ENCODE results near the gene ESYT1. TPM values are rescaled to one million over a fixed set of nuclear protein-coding genes. Genes with fewer than 3 reads are reported as not detected.

Gene ESYT1
- total and polyA plus RNA-seq, 4 donors, result 41.0 to 93.5 (median 58.8) TPM

DNA sequence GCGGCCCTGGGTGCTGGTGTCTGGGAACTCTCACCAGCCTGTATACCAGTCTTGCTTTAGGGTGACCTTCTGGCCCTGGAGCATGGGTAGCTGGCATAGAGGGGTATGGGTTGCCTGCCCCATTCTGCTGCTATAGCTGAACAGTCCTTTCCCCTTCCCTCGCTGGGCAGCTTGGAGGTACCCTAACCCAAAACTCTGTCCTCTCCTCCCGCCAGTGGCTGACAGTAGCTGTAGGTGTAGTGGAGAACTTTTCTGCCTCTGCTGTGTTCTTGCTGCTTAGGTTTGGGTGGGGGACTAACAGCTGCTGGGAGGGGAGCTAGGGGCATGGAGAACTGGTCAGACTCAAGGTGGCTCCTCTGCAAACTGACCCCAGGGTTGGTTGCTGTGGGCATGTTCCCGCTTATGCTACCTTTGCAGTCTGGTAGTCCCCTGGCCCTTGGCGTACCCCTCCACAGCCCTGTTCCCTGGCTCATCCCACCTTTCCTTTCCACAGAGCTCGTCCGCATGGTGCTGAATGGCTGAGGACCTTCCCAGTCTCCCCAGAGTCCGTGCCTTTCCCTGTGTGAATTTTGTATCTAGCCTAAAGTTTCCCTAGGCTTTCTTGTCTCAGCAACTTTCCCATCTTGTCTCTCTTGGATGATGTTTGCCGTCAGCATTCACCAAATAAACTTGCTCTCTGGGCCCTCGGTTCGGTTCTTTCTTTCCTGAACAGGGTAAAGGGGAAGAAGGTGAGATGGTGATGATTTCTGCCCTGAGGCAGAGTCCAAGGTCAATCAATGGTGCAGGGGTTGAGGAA is 33.0 kb downstream of the ESYT1 start:
- H3K9me3 ChIP-seq (ENCODE audit: control insufficient read depth in 4 of 4, low read length in 3 of 4), result no peaks in the 10 kb centered on the region
- H3K36me3 ChIP-seq (ENCODE audit: control insufficient read depth in 4 of 4, insufficient read depth in 3 of 4, low read depth in 1 of 4, low read length in 3 of 4), result peaks cover 23 to 56% (median 50%) of the 10 kb centered on the region in 4 donors
- H3K9ac ChIP-seq (ENCODE audit: low read depth in 1 of 2, low read length in 2 of 2), result peak overlapping the region; percentile 10 to 37
- 73% methylated on average over 11 of the region's 11 CpGs for WGBS
- no peaks in the 10 kb centered on the region for H3K27me3 ChIP-seq (ENCODE audit: control insufficient read depth in 4 of 4, insufficient read depth in 4 of 4, low read length in 3 of 4)
- no peak overlapping the region for H3K4me3 ChIP-seq (ENCODE audit: low read depth in 1 of 3, low read length in 3 of 3)
- H3K4me1 ChIP-seq (ENCODE audit: control insufficient read depth in 4 of 4, insufficient read depth in 4 of 4, low read length in 3 of 4), result peaks cover 0 to 36% (median 30%) of the 10 kb centered on the region in 4 donors
- TF ChIP-seq HNF4A (conservative IDR thresholded peaks at IDR 0.05) (peak; percentile 38 to 49), FOXA2 (IDR thresholded peaks at IDR 0.05) (no peak)
- DNase-seq (ENCODE audit: low spot score), result no peak
- H3K27ac ChIP-seq (ENCODE audit: low read depth in 1 of 2, low read length in 2 of 2), result peak overlapping the region; percentile 90 to 98

DNA sequence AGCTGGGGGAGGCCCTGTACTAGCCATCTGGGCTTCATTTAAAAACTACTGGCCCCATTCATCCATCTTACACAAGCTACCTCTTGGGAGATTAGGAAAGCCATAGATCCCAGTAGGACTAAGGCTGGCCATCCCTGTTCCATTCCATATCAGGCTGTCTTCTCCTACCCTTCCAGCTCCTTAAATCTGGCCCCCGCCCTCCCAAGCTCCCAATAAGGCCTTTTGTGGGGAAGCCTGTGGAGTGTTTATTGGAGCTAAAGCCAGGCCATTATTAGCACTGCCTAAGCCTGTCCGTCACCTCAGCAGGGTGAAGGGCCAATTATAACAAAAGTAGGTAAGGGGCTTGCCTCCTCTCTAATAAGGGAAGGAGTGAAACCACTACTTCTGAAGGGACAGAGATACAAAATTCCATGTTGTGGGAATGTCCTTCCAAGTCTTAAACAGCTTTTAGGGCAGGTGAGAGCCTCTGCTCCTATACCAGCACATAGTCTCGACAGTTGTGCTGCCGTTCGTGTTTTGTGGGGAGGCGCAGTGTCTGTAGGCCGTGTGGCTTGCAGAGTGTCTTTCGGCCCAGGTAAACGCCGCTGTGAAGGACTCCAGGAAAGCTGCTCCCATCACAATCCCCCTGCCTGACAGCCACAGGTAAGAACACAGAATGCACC is 33.8 kb downstream of the ESYT1 start:
- no peak overlapping the region for H3K4me3 ChIP-seq (ENCODE audit: low read depth in 1 of 3, low read length in 3 of 3)
- DNase-seq (ENCODE audit: low spot score), result no peak
- 84% methylated on average over 10 of the region's 10 CpGs for WGBS

More for the DNA sequence above, 33.8 kb downstream of the ESYT1 start:
- TF ChIP-seq RXRA (IDR thresholded peaks at IDR 0.05), result no peak
- no peak for TF ChIP-seq FOXA1 (IDR thresholded peaks at IDR 0.05)
- TF ChIP-seq HNF4A (conservative IDR thresholded peaks at IDR 0.05), result no peak
- no peak for TF ChIP-seq JUND (IDR thresholded peaks at IDR 0.05)
- TF ChIP-seq, protein P1, sequence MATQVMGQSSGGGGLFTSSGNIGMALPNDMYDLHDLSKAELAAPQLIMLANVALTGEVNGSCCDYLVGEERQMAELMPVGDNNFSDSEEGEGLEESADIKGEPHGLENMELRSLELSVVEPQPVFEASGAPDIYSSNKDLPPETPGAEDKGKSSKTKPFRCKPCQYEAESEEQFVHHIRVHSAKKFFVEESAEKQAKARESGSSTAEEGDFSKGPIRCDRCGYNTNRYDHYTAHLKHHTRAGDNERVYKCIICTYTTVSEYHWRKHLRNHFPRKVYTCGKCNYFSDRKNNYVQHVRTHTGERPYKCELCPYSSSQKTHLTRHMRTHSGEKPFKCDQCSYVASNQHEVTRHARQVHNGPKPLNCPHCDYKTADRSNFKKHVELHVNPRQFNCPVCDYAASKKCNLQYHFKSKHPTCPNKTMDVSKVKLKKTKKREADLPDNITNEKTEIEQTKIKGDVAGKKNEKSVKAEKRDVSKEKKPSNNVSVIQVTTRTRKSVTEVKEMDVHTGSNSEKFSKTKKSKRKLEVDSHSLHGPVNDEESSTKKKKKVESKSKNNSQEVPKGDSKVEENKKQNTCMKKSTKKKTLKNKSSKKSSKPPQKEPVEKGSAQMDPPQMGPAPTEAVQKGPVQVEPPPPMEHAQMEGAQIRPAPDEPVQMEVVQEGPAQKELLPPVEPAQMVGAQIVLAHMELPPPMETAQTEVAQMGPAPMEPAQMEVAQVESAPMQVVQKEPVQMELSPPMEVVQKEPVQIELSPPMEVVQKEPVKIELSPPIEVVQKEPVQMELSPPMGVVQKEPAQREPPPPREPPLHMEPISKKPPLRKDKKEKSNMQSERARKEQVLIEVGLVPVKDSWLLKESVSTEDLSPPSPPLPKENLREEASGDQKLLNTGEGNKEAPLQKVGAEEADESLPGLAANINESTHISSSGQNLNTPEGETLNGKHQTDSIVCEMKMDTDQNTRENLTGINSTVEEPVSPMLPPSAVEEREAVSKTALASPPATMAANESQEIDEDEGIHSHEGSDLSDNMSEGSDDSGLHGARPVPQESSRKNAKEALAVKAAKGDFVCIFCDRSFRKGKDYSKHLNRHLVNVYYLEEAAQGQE (IDR thresholded peaks at IDR 0.05), result no peak
- TF ChIP-seq NR2F2 (IDR thresholded peaks at IDR 0.05), result no peak
- TF ChIP-seq YY1 (IDR thresholded peaks at IDR 0.05), result no peak
- no peak for TF ChIP-seq GABPA (IDR thresholded peaks at IDR 0.05 in 1 of 2, conservative IDR thresholded peaks at IDR 0.05 in 1 of 2)
- TF ChIP-seq FOXA2 (IDR thresholded peaks at IDR 0.05), result no peak
- TF ChIP-seq EGR1 (IDR thresholded peaks at IDR 0.05; ENCODE audit: low read depth in 2 of 2), result no peak
- TF ChIP-seq HNF4G (IDR thresholded peaks at IDR 0.05), result no peak
- TF ChIP-seq, protein P2, sequence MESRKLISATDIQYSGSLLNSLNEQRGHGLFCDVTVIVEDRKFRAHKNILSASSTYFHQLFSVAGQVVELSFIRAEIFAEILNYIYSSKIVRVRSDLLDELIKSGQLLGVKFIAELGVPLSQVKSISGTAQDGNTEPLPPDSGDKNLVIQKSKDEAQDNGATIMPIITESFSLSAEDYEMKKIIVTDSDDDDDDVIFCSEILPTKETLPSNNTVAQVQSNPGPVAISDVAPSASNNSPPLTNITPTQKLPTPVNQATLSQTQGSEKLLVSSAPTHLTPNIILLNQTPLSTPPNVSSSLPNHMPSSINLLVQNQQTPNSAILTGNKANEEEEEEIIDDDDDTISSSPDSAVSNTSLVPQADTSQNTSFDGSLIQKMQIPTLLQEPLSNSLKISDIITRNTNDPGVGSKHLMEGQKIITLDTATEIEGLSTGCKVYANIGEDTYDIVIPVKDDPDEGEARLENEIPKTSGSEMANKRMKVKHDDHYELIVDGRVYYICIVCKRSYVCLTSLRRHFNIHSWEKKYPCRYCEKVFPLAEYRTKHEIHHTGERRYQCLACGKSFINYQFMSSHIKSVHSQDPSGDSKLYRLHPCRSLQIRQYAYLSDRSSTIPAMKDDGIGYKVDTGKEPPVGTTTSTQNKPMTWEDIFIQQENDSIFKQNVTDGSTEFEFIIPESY (IDR thresholded peaks at IDR 0.05), result no peak
- no peak for TF ChIP-seq TAF1 (conservative IDR thresholded peaks at IDR 0.05)
- TF ChIP-seq, protein P3, sequence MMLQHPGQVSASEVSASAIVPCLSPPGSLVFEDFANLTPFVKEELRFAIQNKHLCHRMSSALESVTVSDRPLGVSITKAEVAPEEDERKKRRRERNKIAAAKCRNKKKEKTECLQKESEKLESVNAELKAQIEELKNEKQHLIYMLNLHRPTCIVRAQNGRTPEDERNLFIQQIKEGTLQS (IDR thresholded peaks at IDR 0.05), result no peak
- TF ChIP-seq, protein P4, sequence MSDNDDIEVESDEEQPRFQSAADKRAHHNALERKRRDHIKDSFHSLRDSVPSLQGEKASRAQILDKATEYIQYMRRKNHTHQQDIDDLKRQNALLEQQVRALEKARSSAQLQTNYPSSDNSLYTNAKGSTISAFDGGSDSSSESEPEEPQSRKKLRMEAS (IDR thresholded peaks at IDR 0.05), result no peak
- peaks cover 25 to 60% (median 50%) of the 10 kb centered on the region in 4 donors for H3K36me3 ChIP-seq (ENCODE audit: control insufficient read depth in 4 of 4, insufficient read depth in 3 of 4, low read depth in 1 of 4, low read length in 3 of 4)
- H3K9ac ChIP-seq (ENCODE audit: low read depth in 1 of 2, low read length in 2 of 2), result peak overlapping the region in 1 of 2 donors; percentile 10
- H3K27me3 ChIP-seq (ENCODE audit: control insufficient read depth in 4 of 4, insufficient read depth in 4 of 4, low read length in 3 of 4), result no peaks in the 10 kb centered on the region
- H3K27ac ChIP-seq (ENCODE audit: low read depth in 1 of 2, low read length in 2 of 2), result no peak overlapping the region
- peaks cover 0 to 36% (median 30%) of the 10 kb centered on the region in 4 donors for H3K4me1 ChIP-seq (ENCODE audit: control insufficient read depth in 4 of 4, insufficient read depth in 4 of 4, low read length in 3 of 4)
- no peaks in the 10 kb centered on the region for H3K9me3 ChIP-seq (ENCODE audit: control insufficient read depth in 4 of 4, low read length in 3 of 4)

Data from liver (tissue), 9 donors.